Testis (tissue), 3 donors: ENCODE results near the gene ZSCAN12. TPM values are rescaled to one million over a fixed set of nuclear protein-coding genes. Genes with fewer than 3 reads are reported as not detected.

ENCODE experiments used
- DNase-seq: peaks from one replicate; pipeline ENCODE4 v3.0.0-alpha.2; 2019
- H3K27ac ChIP-seq, 2 donors: fragments of 200-600 bp; sonication (generic); one replicate each; pipeline ENCODE4 v1.5.1; 2019
- H3K27me3 ChIP-seq: fragments of 200-600 bp; sonication (generic); one replicate; pipeline ENCODE4 v1.5.1; 2019
- H3K36me3 ChIP-seq: fragments of 200-600 bp; sonication (generic); one replicate; pipeline ENCODE4 v1.5.1; 2017; ENCODE audit warnings: low read depth; ENCODE audit errors: missing control alignments
- H3K4me1 ChIP-seq: fragments of 200-600 bp; sonication (generic); one replicate; pipeline ENCODE4 v1.5.1; 2019
- H3K4me3 ChIP-seq, 2 donors: fragments of 200-600 bp; sonication (generic); one replicate each; pipeline ENCODE4 v1.5.1; 2017 to 2019
- H3K9me3 ChIP-seq: fragments of 200-600 bp; sonication (generic); one replicate; pipeline ENCODE4 v1.5.1; 2017
- POLR2A ChIP-seq: fragments of 450-650 bp; IDR thresholded peaks from one replicate; pipeline ENCODE4 v1.6.1; 2017; ENCODE audit warnings: antibody characterized with exemption, mild to moderate bottlenecking, moderate library complexity
- WGBS, 2 donors: methylation state at CpG; one replicate each; pipeline ENCODE4 v1.1.5; 2018; 5-methylcytosine and 5-hydroxymethylcytosine counted together
- intact Hi-C: fragments of 100-400 bp; cut with DNase I; formaldehyde crosslinking; loops from one replicate; pipeline ENCODE4 v1.15.1; 2023; ENCODE audit warnings: low total_unique reads
- polyA plus RNA-seq: library from polyadenylated mRNA; stranded (reverse); fragments of 350-450 nt; fragmentation: Illumina TruSeq; extraction: RNeasy Lipid Tissue Mini Kit (QIAGEN cat#74804); gene quantifications from one replicate; pipeline ENCODE4 v1.2.3, GENCODE V29; 2014; ENCODE audit warnings: low read depth, low replicate concordance; ENCODE audit not compliant: insufficient read depth
- total RNA-seq, 2 donors: library from RNA; depleted of rRNA; stranded (reverse); fragments of >200 nt; gene quantifications; one replicate each; pipeline ENCODE4 v1.2.3, GENCODE V29; 2016
- TF ChIP-seq, protein P1 (sequence below), 3 experiments: fragments of 450-650 bp in 2 of 3; fragments of 200-600 bp in 1 of 3; sonication (generic) in 1 of 3; IDR thresholded peaks; one replicate each; pipeline ENCODE4 v1.5.1; 2016 to 2019; ENCODE audit warnings: antibody characterized with exemption in 3 of 3, mild to moderate bottlenecking in 2 of 3, moderate library complexity in 1 of 3

Gene ZSCAN12
- total and polyA plus RNA-seq, 3 donors from 2014 or later: 7.0 to 12.3 (median 12.2) TPM

DNA sequence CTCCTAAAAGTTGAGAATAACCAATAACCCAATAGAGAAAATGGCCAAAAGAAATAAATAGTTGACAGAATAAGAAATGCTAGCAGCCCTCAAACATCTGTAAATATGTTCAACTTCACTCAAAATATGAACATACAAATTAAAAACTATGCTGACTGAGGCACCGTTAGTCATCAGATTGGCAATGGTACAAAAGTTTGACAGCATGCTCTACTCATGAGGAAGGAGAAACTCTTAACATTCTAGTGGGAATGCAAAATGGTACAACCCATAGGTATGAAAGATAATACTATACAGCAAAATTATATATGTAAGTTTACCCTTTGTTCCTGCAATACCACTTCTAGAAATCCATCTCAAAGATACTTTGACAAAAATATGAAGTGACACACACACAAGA, 1.6 kb upstream of the ZSCAN12 start:
- no peaks in the 10 kb centered on the region for H3K27me3 ChIP-seq
- H3K36me3 ChIP-seq: no peaks in the 10 kb centered on the region
- no peak overlapping the region for H3K4me3 ChIP-seq
- H3K27ac ChIP-seq: no peak overlapping the region
- intact Hi-C loops: no loop called here
- peaks cover 3% of the 10 kb centered on the region for H3K4me1 ChIP-seq
- H3K9me3 ChIP-seq: no peaks in the 10 kb centered on the region
- TF ChIP-seq, protein P1, sequence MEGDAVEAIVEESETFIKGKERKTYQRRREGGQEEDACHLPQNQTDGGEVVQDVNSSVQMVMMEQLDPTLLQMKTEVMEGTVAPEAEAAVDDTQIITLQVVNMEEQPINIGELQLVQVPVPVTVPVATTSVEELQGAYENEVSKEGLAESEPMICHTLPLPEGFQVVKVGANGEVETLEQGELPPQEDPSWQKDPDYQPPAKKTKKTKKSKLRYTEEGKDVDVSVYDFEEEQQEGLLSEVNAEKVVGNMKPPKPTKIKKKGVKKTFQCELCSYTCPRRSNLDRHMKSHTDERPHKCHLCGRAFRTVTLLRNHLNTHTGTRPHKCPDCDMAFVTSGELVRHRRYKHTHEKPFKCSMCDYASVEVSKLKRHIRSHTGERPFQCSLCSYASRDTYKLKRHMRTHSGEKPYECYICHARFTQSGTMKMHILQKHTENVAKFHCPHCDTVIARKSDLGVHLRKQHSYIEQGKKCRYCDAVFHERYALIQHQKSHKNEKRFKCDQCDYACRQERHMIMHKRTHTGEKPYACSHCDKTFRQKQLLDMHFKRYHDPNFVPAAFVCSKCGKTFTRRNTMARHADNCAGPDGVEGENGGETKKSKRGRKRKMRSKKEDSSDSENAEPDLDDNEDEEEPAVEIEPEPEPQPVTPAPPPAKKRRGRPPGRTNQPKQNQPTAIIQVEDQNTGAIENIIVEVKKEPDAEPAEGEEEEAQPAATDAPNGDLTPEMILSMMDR (IDR thresholded peaks at IDR 0.05): no peak
- no peak for TF ChIP-seq POLR2A
- DNase-seq: no peak
- WGBS, 2 donors: 80 to 93% methylated on average over 1 of the region's 1 CpG

DNA sequence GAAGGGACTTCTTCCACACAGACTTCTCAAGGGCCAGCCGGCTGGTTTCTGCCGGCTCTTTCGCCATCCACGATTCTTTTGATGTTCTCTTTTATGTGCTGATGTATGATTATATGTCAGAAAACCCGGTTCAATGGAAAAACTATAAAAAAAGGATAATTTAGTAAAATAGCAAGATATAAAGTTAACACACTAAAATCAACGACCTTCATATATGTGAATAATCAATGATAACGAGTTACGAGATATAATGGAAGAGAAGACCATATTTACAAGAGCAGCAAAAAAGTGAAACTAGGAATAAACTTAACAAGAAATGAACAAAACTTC, 540 bp upstream of the ZSCAN12 start:
- intact Hi-C loops: no loop called here
- no peaks in the 10 kb centered on the region for H3K36me3 ChIP-seq
- WGBS, 2 donors: 12 to 21% methylated on average over 8 of the region's 8 CpGs
- H3K4me3 ChIP-seq: peak overlapping the region; percentile 78 to 82
- H3K9me3 ChIP-seq: no peaks in the 10 kb centered on the region
- no peak for DNase-seq
- no peaks in the 10 kb centered on the region for H3K27me3 ChIP-seq
- H3K4me1 ChIP-seq: peaks cover 3% of the 10 kb centered on the region
- H3K27ac ChIP-seq: peak overlapping the region; percentile 57 to 73
- TF ChIP-seq POLR2A: no peak
- TF ChIP-seq, protein P1 (IDR thresholded peaks at IDR 0.05): no peak

DNA sequence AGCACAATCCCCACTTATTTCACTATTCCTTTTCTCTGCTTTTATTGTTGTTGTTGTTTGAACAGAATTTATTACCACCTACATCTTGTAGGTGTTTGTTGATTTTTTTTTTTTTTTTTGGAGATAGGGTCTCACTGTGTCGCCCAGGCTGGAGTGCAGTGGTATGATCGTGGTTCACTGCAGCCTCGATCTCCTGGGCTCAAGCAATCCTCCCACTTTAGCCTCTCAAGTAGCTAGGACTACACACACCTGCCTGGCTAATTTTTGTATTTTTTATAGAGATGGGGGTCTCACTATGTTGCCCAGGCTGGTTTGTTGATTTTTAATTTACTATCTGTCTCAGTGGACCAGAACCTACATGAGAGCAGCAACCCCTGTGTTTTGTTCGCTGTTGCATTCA, 3.6 kb downstream of the ZSCAN12 start:
- intact Hi-C loops: no loop called here
- no peak for TF ChIP-seq POLR2A
- TF ChIP-seq, protein P1 (IDR thresholded peaks at IDR 0.05): no peak
- DNase-seq: no peak
- no peaks in the 10 kb centered on the region for H3K27me3 ChIP-seq
- no peaks in the 10 kb centered on the region for H3K36me3 ChIP-seq
- no peaks in the 10 kb centered on the region for H3K9me3 ChIP-seq
- 91% methylated on average over 4 of the region's 4 CpGs for WGBS, 2 donors
- no peak overlapping the region for H3K4me3 ChIP-seq
- H3K4me1 ChIP-seq: peaks cover 3% of the 10 kb centered on the region
- no peak overlapping the region for H3K27ac ChIP-seq

DNA sequence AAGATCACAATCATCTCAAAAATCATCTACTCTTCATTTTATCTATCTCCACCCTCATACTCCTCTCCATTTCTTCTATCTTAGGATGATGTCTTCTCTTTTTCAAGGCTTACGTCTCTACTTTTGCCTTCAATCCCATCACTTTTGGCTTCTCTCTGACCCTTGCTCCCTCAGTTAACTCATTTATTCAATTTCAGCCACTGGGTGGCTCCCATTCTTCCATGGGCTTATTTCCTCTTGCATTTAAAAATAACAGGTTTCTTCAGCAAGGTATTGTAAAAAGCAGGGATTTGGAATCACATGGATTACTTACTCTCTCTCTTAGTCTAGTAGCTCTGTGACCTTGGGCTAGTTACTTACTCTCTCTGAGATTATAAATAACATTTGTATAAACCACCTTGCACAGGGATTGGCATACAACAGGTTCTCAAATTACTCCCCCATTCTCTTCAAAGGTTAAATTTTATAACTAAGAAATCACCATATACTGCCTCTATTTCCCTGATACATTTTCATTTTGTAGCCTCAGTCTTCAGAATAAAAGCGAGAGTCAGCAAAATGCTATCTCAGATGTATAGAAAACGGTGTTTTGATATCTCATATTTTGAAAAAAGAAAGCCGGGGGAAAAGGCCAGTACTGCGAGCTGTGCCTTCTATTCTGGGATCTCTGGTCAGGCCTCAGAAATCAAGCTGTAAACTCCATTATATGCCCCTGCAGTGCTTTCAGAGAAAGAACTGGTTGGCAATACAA, 5.5 kb downstream of the ZSCAN12 start:
- no peaks in the 10 kb centered on the region for H3K9me3 ChIP-seq
- intact Hi-C loops: no loop called here
- WGBS, 2 donors: 64 to 80% methylated on average over 5 of the region's 5 CpGs
- peaks cover 3% of the 10 kb centered on the region for H3K4me1 ChIP-seq
- no peaks in the 10 kb centered on the region for H3K36me3 ChIP-seq
- no peak overlapping the region for H3K4me3 ChIP-seq
- TF ChIP-seq, protein P1 (IDR thresholded peaks at IDR 0.05): no peak
- no peak for TF ChIP-seq POLR2A
- no peak for DNase-seq
- H3K27ac ChIP-seq: peak overlapping the region; percentile 32 to 51
- no peaks in the 10 kb centered on the region for H3K27me3 ChIP-seq

DNA sequence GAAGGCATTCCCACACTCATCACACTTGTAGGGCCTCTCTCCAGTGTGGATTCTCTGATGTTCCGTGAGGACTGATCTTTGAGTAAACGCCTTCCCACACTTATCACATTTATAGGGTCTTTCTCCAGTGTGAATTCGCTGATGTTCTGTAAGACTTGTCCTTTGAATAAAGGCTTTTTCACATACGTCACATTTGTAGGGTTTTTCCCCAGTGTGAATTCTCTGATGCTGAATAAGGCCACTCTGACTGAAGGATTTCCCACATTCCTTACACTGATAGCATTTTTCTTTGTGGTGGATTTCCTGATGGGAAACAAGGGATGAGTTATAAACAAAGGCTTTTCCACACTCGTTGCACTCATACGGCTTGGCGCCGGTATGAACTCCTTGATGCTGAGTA, 8.9 kb downstream of the ZSCAN12 start:
- intact Hi-C loops: no loop called here
- DNase-seq: no peak
- Histone ChIP-seq H3K27me3 (no peaks in the 10 kb centered on the region), H3K9me3 (no peaks in the 10 kb centered on the region), H3K36me3 (no peaks in the 10 kb centered on the region), H3K27ac (no peak overlapping the region), H3K4me1 (no peaks in the 10 kb centered on the region), H3K4me3 (no peak overlapping the region)
- TF ChIP-seq, protein P1 (IDR thresholded peaks at IDR 0.05): no peak
- no peak for TF ChIP-seq POLR2A
- 94 to 97% methylated on average over 8 of the region's 8 CpGs for WGBS, 2 donors
